Natural killer cell (primary cell): ENCODE measurements around the gene HOXB5. TPM values are rescaled to one million over a fixed set of nuclear protein-coding genes. Genes with fewer than 3 reads are reported as not detected.

Experiments used
- ATAC-seq, 3 donors: fragments of 150-1000 bp in 2 of 3; fragments of 200-7000 bp in 1 of 3; cut with Tn5 transposase; 1 replicate in 1 of 3; 2 replicates in 2 of 3; pipeline ENCODE4 v1.10.0; 2021; ENCODE audit warnings: mild to moderate bottlenecking in 2 of 3, moderate library complexity in 2 of 3
- DNase-seq, 2 donors: peaks; one replicate each; pipeline versions ENCODE4 v3.0.0 to v3.0.0-alpha.2; 2013 to 2021; ENCODE audit warnings: mixed read lengths in 1 of 2
- H3K27ac ChIP-seq: one replicate; pipeline ENCODE4 v1.5.1; 2013; ENCODE audit warnings: mild to moderate bottlenecking, low read length
- H3K27me3 ChIP-seq: one replicate; pipeline ENCODE4 v1.6.1; 2013; ENCODE audit warnings: low read length; ENCODE audit not compliant: control insufficient read depth, insufficient read depth
- H3K36me3 ChIP-seq: one replicate; pipeline ENCODE4 v1.6.1; 2013; ENCODE audit warnings: low read length; ENCODE audit not compliant: control insufficient read depth, insufficient read depth
- H3K4me1 ChIP-seq: one replicate; pipeline ENCODE4 v1.6.1; 2013; ENCODE audit warnings: low read length; ENCODE audit not compliant: control insufficient read depth, insufficient read depth
- H3K4me3 ChIP-seq: one replicate; pipeline ENCODE4 v1.5.1; 2013; ENCODE audit warnings: low read length
- H3K9me3 ChIP-seq: one replicate; pipeline ENCODE4 v1.6.1; 2013; ENCODE audit warnings: low read length; ENCODE audit not compliant: control insufficient read depth, insufficient read depth
- H3K27ac Mint-ChIP-seq, 2 donors: one replicate each; pipeline ENCODE4 v1.8.0; 2022; ENCODE audit warnings: mild to moderate bottlenecking in 2 of 2, mixed read lengths in 2 of 2, moderate library complexity in 1 of 2
- H3K27me3 Mint-ChIP-seq, 2 donors: one replicate each; pipeline ENCODE4 v1.8.0; 2022; ENCODE audit warnings: low read depth in 2 of 2, mixed read lengths in 2 of 2
- H3K36me3 Mint-ChIP-seq: one replicate; pipeline ENCODE4 v1.8.0; 2022; ENCODE audit warnings: mixed read lengths
- H3K4me1 Mint-ChIP-seq, 2 donors: one replicate each; pipeline ENCODE4 v1.8.0; 2022; ENCODE audit warnings: mixed read lengths in 2 of 2
- H3K4me3 Mint-ChIP-seq: one replicate; pipeline ENCODE4 v1.8.0; 2022; ENCODE audit warnings: mild to moderate bottlenecking, moderate library complexity, mixed read lengths
- H3K9me3 Mint-ChIP-seq, 2 donors: one replicate each; pipeline ENCODE4 v1.8.0; 2022; ENCODE audit warnings: mixed read lengths in 2 of 2
- CTCF ChIP-seq: fragments of 200-600 bp; IDR thresholded peaks from one replicate; pipeline ENCODE4 v1.8.0; 2022; ENCODE audit warnings: antibody characterized with exemption
- WGBS: methylation state at CpG from one replicate; pipeline ENCODE4 v1.1.7; 2013; ENCODE audit warnings: missing lambda C conversion rate; ENCODE audit not compliant: insufficient coverage; 5-methylcytosine and 5-hydroxymethylcytosine counted together
- intact Hi-C: fragments of 100-400 bp; cut with micrococcal nuclease; formaldehyde crosslinking; loops from one replicate; pipeline ENCODE4 v1.14.2; 2022
- total RNA-seq, 4 donors: library from RNA; stranded (reverse); fragments of 120-200 nt in 1 of 4; gene quantifications; one replicate each; pipeline versions ENCODE4 v1.2.3 to v1.2.4, GENCODE V29; 2013 to 2022

Gene HOXB5
- total RNA-seq, 3 donors from 2014 or later (not counting 1 experiment from before 2014, with no cell fraction given), result not detected

- H3K4me1 ChIP-seq, result peaks cover 19% of the 10 kb centered on the region
- H3K4me1 Mint-ChIP-seq, result peaks cover 2 to 13% of the 10 kb centered on the region in 2 donors
- 87% methylated on average over 7 of the region's 7 CpGs for WGBS
- ATAC-seq (no peak), DNase-seq (no peak)
- peaks cover 67% of the 10 kb centered on the region for H3K27me3 ChIP-seq
- peaks cover 85 to 93% of the 10 kb centered on the region in 2 donors for H3K27me3 Mint-ChIP-seq
- no peaks in the 10 kb centered on the region for H3K36me3 ChIP-seq
- H3K9me3 Mint-ChIP-seq, result no peaks in the 10 kb centered on the region
- no peak overlapping the region for H3K4me3 Mint-ChIP-seq
- TF ChIP-seq CTCF, result no peak
- H3K27ac ChIP-seq, result no peak overlapping the region
- intact Hi-C loops, result no loop called here
- no peak overlapping the region for H3K27ac Mint-ChIP-seq
- no peaks in the 10 kb centered on the region for H3K36me3 Mint-ChIP-seq
- no peaks in the 10 kb centered on the region for H3K9me3 ChIP-seq
- H3K4me3 ChIP-seq, result no peak overlapping the region
Observed at GRCh38 chr17:48631693-48632578, 38.4 kb upstream of the HOXB5 start.

- Histone ChIP-seq H3K36me3 (no peaks in the 10 kb centered on the region), H3K27me3 (peaks cover 70% of the 10 kb centered on the region), H3K9me3 (no peaks in the 10 kb centered on the region), H3K4me1 (peaks cover 21% of the 10 kb centered on the region), H3K4me3 (no peak overlapping the region), H3K27ac (no peak overlapping the region)
- no peaks in the 10 kb centered on the region for H3K9me3 Mint-ChIP-seq
- no peak overlapping the region for H3K4me3 Mint-ChIP-seq
- ATAC-seq (no peak), DNase-seq (no peak)
- no peaks in the 10 kb centered on the region for H3K36me3 Mint-ChIP-seq
- TF ChIP-seq CTCF, result no peak
- intact Hi-C loops, result no loop called here
- H3K27ac Mint-ChIP-seq, result no peak overlapping the region
- peaks cover 85 to 92% of the 10 kb centered on the region in 2 donors for H3K27me3 Mint-ChIP-seq
- H3K4me1 Mint-ChIP-seq, result peaks cover 10 to 15% of the 10 kb centered on the region in 2 donors
- 81% methylated on average over 10 of the region's 15 CpGs for WGBS
Observed at GRCh38 chr17:48630925-48631692, 37.5 kb upstream of the HOXB5 start.

- no peak overlapping the region for H3K4me3 ChIP-seq
- H3K4me1 Mint-ChIP-seq, result peaks cover 18 to 24% of the 10 kb centered on the region in 2 donors
- DNase-seq (no peak), ATAC-seq (no peak)
- no peaks in the 10 kb centered on the region for H3K36me3 Mint-ChIP-seq
- H3K9me3 ChIP-seq, result no peaks in the 10 kb centered on the region
- H3K27ac Mint-ChIP-seq, result no peak overlapping the region
- H3K36me3 ChIP-seq, result no peaks in the 10 kb centered on the region
- no peak for TF ChIP-seq CTCF
- no peak overlapping the region for H3K4me3 Mint-ChIP-seq
- H3K9me3 Mint-ChIP-seq, result no peaks in the 10 kb centered on the region
- H3K27ac ChIP-seq, result no peak overlapping the region
- intact Hi-C loops, result no loop called here
- 95% methylated on average over 12 of the region's 15 CpGs for WGBS
- peaks cover 82 to 91% of the 10 kb centered on the region in 2 donors for H3K27me3 Mint-ChIP-seq
- peaks cover 28% of the 10 kb centered on the region for H3K4me1 ChIP-seq
- peaks cover 65% of the 10 kb centered on the region for H3K27me3 ChIP-seq
Observed at GRCh38 chr17:48630009-48630924, 36.7 kb upstream of the HOXB5 start.
